GM12864 (cell line): ENCODE measurements around the gene NPSR1.

ENCODE experiments used
- DNase-seq: peaks from one replicate; pipeline ENCODE4 v3.0.0-alpha.2; 2011; ENCODE audit warnings: low read depth
- H3K4me3 ChIP-seq: 2 replicates; pipeline ENCODE4 v1.5.1; 2011; ENCODE audit warnings: mild to moderate bottlenecking, low read depth, low read length, control low read depth
- TF ChIP-seq, protein P1 (sequence below): IDR thresholded peaks from 2 replicates; pipeline ENCODE4 v1.5.1; 2011; ENCODE audit warnings: low read depth, mild to moderate bottlenecking, moderate library complexity, low read length, control low read depth, inconsistent platforms; ENCODE audit errors: missing control alignments

Gene NPSR1

DNA sequence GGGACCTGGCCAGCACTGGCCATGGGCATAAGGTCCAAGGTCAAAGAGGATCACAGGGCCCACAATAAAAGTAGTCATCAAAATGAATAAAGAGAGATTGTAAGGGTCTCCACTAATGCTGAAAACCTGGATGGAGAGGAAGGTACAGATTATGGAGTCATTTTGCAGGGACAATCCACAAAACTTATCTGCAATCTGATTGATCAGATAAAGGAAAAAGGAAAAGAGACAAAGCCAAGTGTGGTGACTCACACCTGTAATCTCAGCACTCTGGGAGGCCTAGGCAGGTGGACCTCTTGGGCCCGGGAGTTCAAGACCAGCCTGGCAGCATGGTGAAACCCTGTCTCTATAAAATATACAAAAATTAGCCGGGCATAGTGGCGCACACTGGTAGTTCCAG is 174.0 kb downstream of the NPSR1 start:
- DNase-seq, result no peak
- TF ChIP-seq, protein P1, sequence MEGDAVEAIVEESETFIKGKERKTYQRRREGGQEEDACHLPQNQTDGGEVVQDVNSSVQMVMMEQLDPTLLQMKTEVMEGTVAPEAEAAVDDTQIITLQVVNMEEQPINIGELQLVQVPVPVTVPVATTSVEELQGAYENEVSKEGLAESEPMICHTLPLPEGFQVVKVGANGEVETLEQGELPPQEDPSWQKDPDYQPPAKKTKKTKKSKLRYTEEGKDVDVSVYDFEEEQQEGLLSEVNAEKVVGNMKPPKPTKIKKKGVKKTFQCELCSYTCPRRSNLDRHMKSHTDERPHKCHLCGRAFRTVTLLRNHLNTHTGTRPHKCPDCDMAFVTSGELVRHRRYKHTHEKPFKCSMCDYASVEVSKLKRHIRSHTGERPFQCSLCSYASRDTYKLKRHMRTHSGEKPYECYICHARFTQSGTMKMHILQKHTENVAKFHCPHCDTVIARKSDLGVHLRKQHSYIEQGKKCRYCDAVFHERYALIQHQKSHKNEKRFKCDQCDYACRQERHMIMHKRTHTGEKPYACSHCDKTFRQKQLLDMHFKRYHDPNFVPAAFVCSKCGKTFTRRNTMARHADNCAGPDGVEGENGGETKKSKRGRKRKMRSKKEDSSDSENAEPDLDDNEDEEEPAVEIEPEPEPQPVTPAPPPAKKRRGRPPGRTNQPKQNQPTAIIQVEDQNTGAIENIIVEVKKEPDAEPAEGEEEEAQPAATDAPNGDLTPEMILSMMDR, result no peak
- no peak overlapping the region for H3K4me3 ChIP-seq

DNA sequence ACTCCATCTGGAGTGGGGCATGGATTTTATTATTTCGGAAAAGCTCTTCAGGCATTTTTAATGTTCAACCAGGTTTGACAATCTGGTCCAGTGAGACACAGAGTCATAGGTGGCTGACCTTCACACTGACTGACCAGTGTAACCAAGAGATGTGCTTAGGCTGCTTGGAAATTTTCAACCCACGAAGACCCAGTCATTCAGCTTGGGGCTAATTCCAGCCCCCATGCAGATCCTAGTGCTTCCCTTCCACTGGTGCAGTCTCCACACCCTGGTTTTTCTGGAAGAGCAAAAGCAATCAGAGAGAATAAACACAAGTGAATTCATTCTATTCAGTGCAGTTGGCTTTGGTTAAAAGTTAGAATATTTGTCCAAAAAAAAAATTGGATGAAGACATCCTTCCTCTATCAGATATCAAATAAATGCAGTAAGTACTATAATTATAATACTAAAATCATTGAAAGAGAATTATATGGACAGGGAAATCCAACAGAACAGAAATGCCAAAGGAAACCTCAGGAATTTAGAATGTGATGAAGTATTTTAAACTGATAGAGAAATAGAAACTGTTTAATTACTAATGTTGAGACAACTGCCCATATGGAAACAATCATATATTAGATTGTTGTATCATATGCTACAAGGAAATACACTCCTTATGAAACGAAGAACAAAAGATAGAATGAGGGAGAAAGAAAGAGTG is 178.0 kb downstream of the NPSR1 start:
- TF ChIP-seq, protein P1, result no peak
- no peak for DNase-seq
- H3K4me3 ChIP-seq, result no peak overlapping the region

DNA sequence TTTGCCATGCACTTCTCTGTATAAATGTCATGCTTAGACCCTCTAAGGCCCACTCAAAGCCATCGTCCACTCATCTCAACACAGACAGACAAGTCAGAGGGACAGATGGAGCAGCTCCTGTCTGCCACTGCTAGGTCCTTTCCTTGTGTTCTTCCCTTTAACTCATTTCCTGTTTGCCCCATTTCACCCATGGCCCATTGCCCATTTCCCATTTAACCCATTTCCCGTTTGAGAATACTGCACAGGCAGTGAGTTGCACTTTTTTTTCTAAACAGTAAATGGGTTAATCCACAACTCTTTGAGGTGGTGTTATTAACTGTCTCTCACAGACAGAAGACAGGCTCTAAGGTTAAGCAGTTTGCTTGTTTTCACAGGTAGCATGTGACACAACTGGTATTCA is 179.3 kb downstream of the NPSR1 start:
- DNase-seq, result no peak
- TF ChIP-seq, protein P1, result no peak
- H3K4me3 ChIP-seq, result no peak overlapping the region

DNA sequence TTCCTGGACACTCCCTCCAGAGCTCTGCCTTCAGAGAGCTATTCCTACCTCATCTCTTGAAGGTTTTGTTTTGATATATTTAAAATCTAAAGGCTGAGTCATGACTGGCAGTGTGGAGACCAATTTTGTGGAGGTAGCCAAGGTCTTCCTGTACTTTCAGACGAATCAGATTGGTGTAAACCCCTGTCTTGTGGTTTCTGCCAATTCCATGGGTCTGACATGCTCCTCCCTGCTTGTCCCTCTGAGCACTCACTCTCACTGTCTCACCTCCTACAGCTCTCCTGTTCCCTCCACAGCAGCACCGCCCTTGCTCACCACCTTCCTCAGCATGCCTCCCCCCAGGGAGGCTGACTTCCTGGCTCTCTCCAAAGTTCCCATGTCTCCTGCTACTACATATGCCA is 179.8 kb downstream of the NPSR1 start:
- TF ChIP-seq, protein P1, result no peak
- H3K4me3 ChIP-seq, result no peak overlapping the region
- DNase-seq, result no peak

DNA sequence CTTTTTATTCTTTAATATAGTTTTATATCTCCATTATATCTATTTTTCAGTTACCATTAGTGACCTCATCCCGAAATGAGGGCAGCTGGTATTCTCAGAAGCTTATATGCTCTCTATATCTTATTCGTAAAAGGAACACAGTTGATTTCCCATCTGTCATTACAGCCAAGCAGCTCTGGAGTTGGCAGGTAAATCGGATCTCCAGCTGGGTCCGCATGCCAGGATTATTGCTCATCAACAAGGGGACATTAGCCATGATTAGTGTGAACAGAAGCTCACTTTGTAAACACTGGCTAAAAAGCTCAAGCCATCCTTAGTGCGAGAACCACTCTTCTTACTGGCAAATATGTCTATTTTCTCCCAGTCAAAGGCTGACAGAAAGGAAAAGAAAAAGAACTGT is 180.3 kb downstream of the NPSR1 start:
- TF ChIP-seq, protein P1, result no peak
- DNase-seq, result no peak
- no peak overlapping the region for H3K4me3 ChIP-seq

DNA sequence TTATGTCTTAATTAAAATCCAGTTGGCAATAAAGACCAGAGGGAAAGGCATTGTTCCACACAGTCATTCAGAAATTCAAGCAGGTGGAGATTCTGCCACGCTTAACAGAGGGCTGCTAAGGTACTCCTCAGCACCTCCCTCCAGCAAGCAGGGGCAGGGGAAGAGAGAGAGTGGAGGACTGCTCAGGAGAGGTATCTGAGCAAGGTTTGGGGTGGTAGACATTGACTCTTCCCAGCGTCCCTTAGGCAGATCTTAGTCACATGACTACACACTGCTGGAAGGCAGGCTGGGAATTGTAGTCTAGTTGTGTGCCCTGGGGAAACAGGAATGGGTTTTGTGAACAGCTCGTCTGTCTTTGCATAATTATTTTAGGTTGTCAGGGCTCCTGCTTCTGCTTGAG is 181.6 kb downstream of the NPSR1 start:
- no peak for DNase-seq
- TF ChIP-seq, protein P1, result no peak
- no peak overlapping the region for H3K4me3 ChIP-seq

DNA sequence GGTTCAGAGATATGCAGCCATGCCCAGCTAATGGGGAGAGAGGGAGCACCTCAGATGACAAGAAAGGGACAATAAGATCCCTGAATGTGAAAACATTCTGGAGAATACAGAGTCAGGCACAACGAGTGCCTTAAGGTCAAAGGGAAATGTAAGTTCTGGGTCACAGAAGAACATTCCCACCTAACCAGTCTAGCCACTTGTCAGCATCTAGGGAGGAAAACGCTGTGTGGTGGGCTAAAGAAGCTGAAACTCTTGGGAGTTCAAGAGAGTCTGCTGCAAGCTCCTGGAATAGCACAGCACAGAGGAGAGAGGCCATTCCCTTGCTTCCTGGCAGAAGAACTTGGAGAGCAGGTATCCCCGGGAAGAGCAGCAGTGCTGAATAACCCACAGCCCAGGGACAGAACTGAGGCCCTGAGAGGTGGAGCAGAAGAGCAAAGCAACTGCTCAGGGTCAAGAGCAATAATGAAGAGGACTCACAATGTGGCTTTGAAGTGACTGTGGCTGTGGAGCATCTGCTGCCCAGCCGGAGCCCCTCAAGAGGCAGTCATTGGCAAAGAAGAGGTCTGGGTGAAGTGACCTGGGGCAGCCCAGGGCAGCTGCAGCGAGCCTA is 182.3 kb downstream of the NPSR1 start:
- H3K4me3 ChIP-seq, result no peak overlapping the region
- TF ChIP-seq, protein P1, result no peak
- no peak for DNase-seq
